GM11168 (cell line): ENCODE measurements around the gene CXCR6.

Source experiments
- in situ Hi-C: fragments of 300-500 bp; cut with MboI; formaldehyde crosslinking; loops from one replicate; pipeline ENCODE4 v1.12.0; 2022; ENCODE audit warnings: low sequenced_read_pairs; ENCODE audit not compliant: unreplicated experiment

Gene CXCR6

GRCh38 chr3:45964139-45964538 is 20.9 kb downstream of the CXCR6 start:
- in situ Hi-C loops: no loop called here

DNA sequence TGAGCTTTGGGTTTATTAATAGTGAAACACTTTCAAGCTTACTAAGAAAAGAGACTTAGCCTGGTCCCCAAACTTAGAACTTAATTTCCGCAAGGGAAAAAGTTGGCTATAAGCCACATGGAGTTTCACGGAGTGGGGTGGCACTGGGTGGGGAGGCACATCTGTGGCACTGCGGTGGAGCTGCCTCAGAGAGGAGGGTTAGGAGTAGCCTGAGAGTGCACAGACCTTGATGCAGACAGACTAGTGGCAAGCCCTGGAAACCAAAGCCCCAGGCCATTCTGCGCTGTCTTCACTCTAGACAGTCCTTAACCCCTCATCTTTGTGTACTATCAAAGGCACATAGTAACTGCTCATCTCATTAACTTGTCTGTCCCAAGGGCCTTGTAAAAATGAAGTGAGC is 22.0 kb downstream of the CXCR6 start:
- in situ Hi-C loops: no loop called here

DNA sequence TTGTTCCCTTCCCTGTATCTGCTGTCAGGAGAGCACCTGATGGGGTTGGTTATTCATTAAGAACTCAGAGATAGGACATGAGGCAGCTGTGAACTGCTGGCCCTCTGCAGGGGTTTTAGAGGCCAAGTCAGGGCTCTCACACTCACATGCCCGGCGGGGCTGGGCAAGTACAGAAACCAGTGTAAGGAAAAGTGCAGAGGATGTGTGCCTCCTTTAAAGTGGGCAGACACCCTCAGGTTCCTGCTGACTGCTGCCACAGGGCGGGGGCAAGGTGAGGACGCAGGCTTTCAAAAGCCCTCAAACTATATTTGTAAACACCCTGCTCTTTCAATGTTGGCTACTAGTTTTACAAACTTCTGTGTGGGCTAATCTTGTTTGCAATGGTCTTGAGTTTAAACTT is 22.4 kb downstream of the CXCR6 start:
- in situ Hi-C loops: no loop called here

- in situ Hi-C loops: no loop called here
Observed at GRCh38 chr3:45966371-45966791, 23.1 kb downstream of the CXCR6 start.

GRCh38 chr3:45966950-45967640 is 23.8 kb downstream of the CXCR6 start:
- in situ Hi-C loops: no loop called here

DNA sequence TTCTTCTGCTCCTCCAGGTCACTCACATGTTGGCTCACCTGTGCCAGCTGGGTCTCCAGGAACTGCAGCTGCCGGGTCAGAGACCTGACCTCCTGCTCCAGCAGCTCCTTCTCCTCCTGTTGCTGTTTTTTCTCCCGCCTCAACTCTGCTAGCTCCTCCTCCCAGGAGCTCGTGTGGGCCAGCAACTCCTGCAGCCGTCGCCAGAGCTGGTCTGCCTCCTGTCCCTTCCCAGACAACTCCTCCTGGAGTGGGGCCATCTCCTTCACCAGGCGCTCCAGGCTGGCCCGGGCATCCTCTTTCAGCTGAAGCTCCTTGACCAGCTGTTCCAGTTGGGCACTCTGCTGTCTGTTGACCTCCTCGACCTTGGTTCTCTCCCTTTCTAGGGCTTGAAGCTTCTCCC is 24.5 kb downstream of the CXCR6 start:
- in situ Hi-C loops: no loop called here

DNA sequence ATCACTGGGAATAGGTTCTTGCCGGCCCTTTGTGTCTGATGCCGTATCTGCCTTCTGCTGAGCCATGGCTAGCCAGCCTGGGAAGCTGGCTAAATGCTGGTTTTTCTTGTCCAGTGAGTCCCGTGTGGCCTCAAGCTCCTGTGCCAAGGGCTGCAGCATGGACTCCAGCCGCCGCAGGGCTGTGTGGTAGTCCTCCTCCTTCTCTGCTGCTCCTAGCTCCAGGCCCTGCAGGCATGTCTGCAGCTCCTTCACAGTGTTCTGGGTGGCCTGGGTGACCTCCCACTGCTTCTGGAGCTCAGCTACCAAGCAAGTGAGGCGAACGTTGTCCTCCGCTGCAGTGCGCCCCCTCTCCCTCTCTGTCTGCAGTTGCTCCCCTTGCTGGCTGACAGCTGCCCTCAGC is 24.9 kb downstream of the CXCR6 start:
- in situ Hi-C loops: no loop called here

GRCh38 chr3:45968706-45969105 is 25.4 kb downstream of the CXCR6 start:
- in situ Hi-C loops: no loop called here

GRCh38 chr3:45969116-45969515 is 25.9 kb downstream of the CXCR6 start:
- in situ Hi-C loops: no loop called here

DNA sequence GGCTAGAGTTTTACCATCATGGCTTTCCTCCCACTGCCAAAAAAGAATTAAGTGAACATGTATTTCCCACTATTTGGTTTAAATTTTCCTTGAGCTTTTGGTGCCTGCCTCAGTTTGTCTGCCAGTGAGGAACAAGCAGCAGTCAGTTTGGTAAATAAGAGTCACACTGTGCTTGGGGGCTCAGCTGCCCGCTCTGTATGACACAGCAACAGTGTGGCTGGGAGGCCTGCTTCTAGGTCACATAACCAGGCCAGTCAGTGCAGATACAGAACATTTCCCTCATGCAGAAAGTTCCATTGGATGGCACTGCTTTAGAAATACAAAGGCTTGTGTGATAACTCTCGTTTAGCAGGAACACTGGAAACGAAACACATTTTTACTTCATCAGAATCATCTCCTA is 26.7 kb downstream of the CXCR6 start:
- in situ Hi-C loops: no loop called here

DNA sequence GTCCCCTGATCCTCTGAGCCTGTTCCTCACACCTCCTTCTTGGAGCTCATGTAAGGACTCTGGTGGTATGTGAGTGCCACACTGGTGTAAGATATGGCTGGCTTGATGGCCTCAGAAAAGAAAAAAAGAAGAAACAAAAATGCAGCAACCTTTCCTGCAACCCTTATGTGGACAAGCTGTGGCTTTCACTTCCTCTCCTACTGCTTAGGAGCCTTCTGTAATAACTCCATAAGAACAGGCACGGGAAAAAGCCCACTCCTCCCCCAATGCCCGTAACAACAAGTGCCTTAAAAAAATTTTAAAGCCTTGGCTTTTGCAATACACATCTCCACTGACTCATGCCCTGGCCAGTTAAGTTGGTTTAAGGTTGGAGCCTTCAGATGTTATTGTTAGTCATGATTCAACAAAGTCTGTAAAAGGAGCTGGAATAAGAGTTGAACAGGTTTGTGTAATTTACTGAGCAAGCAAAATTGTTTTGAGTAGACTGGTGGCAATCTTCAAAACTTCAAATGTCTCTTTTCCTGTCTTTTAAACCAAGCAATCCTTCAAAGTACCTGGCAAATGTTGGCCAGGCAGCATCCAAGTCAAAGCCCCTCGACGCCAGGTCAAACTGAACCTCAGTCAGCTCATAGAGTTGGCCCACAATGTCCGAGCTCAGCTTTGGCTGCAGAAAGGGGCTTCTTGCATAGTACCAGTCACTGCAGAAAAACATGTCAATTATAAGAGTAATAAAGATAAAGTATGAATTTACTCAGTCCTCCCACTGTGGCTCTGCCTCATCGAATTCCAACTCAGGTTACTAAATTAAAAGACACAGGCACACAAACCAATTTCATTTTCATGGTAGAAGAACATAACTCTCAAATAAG is 29.5 kb downstream of the CXCR6 start:
- in situ Hi-C loops: no loop called here

- in situ Hi-C loops: no loop called here
Observed at GRCh38 chr3:45974686-45975085, 31.4 kb downstream of the CXCR6 start.

GRCh38 chr3:45975686-45976085 is 32.4 kb downstream of the CXCR6 start:
- in situ Hi-C loops: no loop called here

DNA sequence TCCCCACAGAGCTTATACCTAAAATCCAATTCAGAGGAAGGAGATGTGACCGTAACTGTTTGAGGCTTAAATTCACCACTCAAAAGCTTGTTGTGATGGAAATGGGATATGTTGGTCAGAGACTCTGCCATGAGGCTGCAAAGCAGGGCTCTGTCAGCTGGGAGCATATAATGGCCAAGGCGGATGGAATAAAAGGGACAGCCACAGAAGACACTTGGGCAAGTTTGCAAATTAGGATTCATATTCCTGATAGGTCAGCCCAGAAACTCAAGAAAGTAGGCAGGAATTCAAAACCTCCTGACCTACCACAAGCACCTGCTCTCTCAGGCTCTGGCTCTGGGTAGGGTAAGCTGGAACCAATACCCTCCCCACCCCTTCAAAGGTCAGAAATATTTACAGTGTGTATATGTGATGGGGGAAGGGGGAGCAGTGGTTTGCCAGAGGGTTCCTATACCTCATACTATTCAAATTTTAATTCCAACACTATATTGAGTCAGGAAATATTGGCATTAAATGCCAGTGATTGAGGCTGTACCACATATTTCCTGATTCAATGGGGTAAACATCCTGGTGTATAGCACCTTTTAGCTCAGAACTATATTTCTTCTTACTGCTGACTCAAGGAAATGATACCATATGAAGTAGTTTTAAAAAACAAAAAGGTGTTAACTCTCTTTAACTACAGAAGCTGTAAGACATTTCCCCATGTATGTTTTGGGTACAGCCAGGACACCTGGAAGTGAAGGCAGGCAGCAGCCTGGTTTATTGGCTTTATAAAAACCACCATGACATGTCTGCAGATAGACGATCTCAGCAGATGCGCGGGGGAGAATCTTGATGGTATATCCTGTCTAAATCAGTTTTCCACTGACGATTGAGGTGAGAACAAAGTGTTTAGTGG is 33.2 kb downstream of the CXCR6 start:
- in situ Hi-C loops: no loop called here

DNA sequence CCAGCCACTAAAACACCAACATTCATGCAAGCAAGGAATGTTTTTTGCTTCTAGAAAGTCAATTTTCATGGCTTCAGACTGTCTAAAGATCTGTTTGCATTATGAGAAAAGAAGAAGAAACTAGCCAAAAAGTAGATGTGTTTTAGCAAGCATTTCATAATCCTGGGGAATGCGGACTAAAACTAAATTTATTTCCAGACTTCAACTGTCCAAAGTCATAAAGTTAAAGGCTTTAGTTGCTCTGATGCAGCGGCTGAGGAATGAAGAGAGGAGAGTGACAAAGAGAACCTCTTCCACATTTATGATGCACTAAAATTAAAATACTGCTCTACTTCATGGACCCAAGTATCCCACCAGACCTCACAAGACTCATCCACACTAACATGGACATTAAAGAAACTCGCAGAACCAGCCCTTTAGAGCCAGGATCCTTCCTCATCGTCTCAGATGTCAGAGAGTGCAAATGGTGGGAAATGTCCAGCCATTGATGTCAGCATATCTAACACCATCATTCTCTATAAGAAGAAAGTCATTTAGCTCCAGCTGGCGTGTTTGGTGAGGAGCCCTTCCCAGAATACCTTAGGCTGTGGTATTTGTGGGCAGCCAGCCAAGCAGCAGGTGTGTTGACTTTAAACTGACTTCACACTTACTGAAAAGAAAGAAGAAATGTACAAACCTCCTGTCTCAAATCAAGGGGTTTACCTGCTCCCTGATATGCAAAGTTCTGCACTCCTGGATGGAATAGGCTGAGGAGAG is 34.9 kb downstream of the CXCR6 start:
- in situ Hi-C loops: no loop called here

GRCh38 chr3:45979378-45979777 is 36.1 kb downstream of the CXCR6 start:
- in situ Hi-C loops: no loop called here

GRCh38 chr3:45980229-45980813 is 37.1 kb downstream of the CXCR6 start:
- in situ Hi-C loops: no loop called here

- in situ Hi-C loops: no loop called here
Observed at GRCh38 chr3:45980819-45981218, 37.6 kb downstream of the CXCR6 start.

DNA sequence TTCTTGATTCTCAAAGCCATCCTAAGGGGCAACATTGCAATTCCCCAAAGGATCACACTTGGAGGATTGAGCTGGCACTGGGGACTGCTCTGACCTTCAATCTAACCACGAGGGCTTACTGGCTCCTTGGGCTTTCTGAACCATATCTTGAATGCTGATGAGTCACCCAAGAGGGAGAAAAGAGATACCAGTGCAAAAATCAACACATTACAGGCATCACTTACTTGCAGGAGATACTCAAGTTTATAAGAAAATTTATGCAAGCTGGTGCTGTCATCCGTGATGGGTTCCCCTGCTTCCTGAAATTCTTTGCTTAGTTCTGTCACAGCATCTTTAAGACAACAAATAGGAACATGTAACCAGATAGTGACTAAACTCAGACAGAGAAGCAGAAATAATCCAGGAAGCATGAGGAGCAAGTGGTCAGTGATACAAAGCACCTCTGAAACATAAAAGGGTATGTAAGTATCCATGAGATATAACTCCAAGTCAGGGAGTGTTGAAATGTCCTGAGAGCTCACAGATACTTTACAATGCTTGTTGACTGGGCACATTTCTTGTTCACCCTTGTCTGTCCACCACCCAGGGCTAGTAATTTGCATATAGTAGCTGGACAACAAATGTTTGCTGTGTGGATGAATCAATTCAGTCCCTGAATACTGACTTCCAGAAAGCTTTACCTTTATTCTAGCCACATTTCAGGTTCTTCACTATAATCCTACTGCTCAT is 38.2 kb downstream of the CXCR6 start:
- in situ Hi-C loops: no loop called here
